GM12864 (cell line): ENCODE results near the gene PTPRO.

Source experiments
- DNase-seq: peaks from one replicate; pipeline ENCODE4 v3.0.0-alpha.2; 2011; ENCODE audit warnings: low read depth
- H3K4me3 ChIP-seq: 2 replicates; pipeline ENCODE4 v1.5.1; 2011; ENCODE audit warnings: mild to moderate bottlenecking, low read depth, low read length, control low read depth
- TF ChIP-seq, protein P1 (sequence below): IDR thresholded peaks from 2 replicates; pipeline ENCODE4 v1.5.1; 2011; ENCODE audit warnings: low read depth, mild to moderate bottlenecking, moderate library complexity, low read length, control low read depth, inconsistent platforms; ENCODE audit errors: missing control alignments

Gene PTPRO

DNA sequence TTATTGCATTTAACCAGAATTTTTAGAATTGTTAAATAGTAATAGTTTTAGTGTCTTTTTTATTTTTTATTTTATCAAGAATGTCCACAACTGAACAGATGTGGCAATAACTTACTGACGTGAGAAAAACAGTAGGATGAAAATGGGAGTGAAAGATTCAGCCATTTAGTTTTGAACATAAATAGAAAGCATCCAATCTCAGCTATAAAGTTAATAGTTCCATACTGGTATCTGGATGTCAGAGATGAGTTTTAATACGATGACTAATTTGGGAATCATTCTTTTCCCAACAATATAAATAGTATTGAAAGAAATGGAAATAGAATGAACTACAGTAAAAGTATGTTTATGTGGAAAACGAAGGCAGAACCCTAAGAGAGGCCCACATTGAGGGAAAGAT, 307.5 kb downstream of the PTPRO start:
- DNase-seq = no peak
- H3K4me3 ChIP-seq = no peak overlapping the region
- TF ChIP-seq, protein P1, sequence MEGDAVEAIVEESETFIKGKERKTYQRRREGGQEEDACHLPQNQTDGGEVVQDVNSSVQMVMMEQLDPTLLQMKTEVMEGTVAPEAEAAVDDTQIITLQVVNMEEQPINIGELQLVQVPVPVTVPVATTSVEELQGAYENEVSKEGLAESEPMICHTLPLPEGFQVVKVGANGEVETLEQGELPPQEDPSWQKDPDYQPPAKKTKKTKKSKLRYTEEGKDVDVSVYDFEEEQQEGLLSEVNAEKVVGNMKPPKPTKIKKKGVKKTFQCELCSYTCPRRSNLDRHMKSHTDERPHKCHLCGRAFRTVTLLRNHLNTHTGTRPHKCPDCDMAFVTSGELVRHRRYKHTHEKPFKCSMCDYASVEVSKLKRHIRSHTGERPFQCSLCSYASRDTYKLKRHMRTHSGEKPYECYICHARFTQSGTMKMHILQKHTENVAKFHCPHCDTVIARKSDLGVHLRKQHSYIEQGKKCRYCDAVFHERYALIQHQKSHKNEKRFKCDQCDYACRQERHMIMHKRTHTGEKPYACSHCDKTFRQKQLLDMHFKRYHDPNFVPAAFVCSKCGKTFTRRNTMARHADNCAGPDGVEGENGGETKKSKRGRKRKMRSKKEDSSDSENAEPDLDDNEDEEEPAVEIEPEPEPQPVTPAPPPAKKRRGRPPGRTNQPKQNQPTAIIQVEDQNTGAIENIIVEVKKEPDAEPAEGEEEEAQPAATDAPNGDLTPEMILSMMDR = no peak

DNA sequence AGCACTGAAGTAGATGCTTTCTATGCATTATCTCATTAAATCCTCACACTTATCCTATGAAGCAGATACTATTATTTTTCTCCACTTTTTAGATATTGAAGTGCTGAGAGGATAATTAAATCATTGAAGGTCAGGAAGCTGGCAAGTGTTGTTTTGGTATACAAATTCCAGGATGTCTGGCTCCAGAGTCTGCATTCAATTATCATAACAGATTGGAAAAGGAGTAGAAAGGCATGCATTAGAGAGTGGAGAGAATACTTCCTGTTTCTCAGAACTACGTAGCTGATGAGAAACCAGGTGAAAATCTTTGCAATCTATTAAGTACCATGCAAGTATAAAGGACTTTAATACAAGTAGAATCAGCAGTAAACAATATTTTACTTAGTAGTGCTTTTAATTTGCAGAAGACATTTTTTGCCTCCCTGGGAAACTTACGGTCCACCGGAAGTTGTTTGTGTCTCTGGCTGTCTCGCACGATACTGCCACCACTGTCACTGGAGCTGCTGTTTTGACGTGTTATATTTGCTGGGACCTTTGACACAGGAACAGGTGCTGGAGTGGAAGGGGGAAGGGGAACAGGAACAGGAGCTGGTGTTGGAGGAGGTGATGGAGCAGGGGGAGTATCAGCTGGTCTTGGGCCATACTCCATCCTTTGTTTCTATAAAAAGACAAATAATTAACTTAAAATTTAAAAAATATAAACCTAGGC, 308.9 kb downstream of the PTPRO start:
- DNase-seq = no peak
- H3K4me3 ChIP-seq = no peak overlapping the region
- TF ChIP-seq, protein P1 = no peak

DNA sequence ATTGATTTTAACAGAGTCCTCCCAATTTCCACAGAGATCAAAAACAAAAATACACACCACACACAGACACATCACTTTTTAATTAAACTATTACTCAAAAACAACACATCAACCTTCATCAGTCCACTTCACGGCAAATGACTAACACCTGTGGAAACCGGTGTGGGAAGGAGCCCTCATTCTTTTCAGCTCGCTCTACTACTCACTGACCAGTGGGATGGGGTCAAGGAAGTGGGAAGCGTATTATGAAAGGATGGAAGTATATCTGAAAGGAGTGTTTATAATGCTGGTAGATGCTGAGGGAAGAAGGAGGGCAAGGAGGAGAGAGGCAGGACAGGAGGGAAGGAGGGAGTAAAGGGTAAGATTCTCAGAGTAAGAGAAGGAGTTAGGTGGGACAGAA, 310.4 kb downstream of the PTPRO start:
- DNase-seq = no peak
- TF ChIP-seq, protein P1 = no peak
- no peak overlapping the region for H3K4me3 ChIP-seq

DNA sequence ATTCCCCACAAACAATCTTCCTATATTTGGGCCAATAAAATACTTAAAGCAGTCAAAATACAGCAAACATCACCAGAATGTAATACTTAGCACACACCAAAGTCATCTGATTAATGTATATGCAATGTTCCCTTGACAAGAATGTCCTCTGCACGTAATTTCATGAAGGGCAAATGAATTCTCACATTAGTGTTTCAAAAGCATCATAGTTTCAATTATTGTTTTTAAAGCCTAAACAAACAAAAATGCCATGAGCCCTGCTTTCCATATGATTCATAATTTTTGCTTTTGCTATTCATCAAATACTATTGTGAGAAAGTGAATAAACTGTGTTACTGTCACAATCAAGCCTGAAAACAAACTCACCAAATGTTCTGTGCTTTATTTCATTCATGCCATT, 310.9 kb downstream of the PTPRO start:
- TF ChIP-seq, protein P1 = no peak
- no peak for DNase-seq

DNA sequence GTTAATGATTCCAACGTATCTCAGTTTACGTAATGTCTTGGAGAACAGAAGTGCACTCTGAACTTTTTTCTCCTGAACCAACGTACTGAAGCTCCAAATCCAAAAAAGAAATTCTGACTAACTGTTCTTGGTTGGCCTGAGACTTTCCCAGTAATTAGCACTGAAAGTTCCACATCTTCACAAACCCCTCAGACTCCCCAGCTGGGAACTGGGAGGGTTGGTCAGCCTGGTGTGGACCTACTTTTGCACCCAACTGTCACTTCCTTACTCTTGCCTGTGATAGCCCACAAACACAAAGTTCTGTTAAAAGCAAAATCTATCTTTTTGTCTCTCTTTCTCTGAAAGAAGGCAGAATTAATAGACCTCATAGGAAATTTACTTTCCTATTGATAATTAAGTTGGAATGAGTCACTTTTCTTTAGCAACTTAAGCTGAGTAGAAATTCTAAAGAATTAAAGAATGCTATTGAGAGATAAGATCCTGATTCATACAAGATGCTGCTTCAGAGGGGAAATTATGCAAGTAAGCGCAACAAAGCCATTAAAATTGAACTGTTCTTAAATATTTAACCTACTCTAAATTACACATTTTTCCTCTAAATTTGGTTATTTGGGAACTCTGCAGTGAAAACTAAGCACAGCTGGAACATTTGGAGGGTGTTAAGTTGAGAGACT, 311.8 kb downstream of the PTPRO start:
- no peak overlapping the region for H3K4me3 ChIP-seq

More for the DNA sequence above, 310.9 kb downstream of the PTPRO start:
- no peak overlapping the region for H3K4me3 ChIP-seq

DNA sequence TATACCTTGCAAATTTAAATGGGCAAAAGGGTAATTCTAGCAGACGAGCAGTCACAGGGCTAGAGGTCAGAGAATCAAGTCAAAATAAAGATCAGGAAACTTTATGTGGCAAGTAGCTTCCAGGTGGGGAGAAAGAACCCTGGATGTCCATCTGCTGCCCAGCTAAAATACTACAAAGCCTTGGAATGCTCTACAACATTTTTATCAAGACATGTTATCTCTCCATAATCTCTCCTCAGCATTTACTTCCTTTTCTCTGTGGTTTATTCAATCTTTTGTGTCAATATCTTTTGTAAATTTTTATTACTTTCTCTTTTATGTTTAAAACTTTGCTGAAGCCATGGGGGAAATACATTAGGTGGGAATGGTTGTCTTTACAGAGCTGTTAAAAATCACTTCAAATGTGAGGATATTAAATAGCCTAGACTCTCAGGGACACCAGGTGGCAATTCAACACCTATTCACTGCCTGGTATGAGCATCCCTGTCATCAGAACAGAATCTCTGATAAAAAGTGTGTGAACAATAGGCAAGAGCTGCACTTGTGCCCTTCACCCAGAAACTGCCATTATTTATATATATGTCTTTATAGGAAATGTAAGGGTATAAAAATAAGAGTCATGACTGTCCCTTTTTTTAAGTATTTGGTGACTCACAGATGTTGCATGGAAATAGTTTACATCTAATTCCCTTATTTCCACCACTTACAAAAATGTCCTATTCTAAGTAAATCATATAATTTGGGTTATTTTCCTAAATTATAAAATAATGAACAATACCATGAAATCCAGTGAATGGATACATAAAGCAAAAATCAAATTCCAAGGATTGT, 314.0 kb downstream of the PTPRO start:
- DNase-seq = no peak
- TF ChIP-seq, protein P1 = no peak
- no peak overlapping the region for H3K4me3 ChIP-seq

More for the DNA sequence above, 311.8 kb downstream of the PTPRO start:
- TF ChIP-seq, protein P1 = no peak
- no peak for DNase-seq
